Measurements from ENCODE around the gene NDUFS2.

NDUFS2 gene

GRCh38 chr1:161196111-161196510 lies 6.1 kb upstream of the NDUFS2 start:
- DNase-seq (ENCODE audit: low read depth in 2 of 2): no peak

- DNase-seq (ENCODE audit: low read depth in 2 of 2): no peak
Measured at GRCh38 chr1:161196521-161197451, 5.4 kb upstream of the NDUFS2 start.

GRCh38 chr1:161197560-161198193 lies 4.5 kb upstream of the NDUFS2 start:
- DNase-seq (ENCODE audit: low read depth in 2 of 2): no peak

GRCh38 chr1:161198194-161198896 lies 3.8 kb upstream of the NDUFS2 start:
- DNase-seq (ENCODE audit: low read depth in 2 of 2): no peak

- DNase-seq (ENCODE audit: low read depth in 2 of 2): no peak
Measured at GRCh38 chr1:161198897-161199431, 3.2 kb upstream of the NDUFS2 start, which contains the start of gene ADAMTS4. TSS of gene ADAMTS4 (minus strand) at chr1:161199054. CDS start at chr1:161198627, 427 bp downstream.

- no peak for DNase-seq (ENCODE audit: low read depth in 2 of 2)
Measured at GRCh38 chr1:161199506-161200139, 2.5 kb upstream of the NDUFS2 start.

- DNase-seq (ENCODE audit: low read depth in 2 of 2): no peak
Measured at GRCh38 chr1:161200421-161200991, 1.7 kb upstream of the NDUFS2 start.

- no peak for DNase-seq (ENCODE audit: low read depth in 2 of 2)
Measured at GRCh38 chr1:161200992-161201835, 953 bp upstream of the NDUFS2 start.

- no peak for DNase-seq (ENCODE audit: low read depth in 2 of 2)
Measured at GRCh38 chr1:161206411-161207140, 4.4 kb downstream of the NDUFS2 start.

- no peak for DNase-seq (ENCODE audit: low read depth in 2 of 2)
Measured at GRCh38 chr1:161207173-161207572, 5.0 kb downstream of the NDUFS2 start.

GRCh38 chr1:161209790-161210409 lies 7.7 kb downstream of the NDUFS2 start:
- peak in 1 of 2 donors; percentile 51 for DNase-seq (ENCODE audit: low read depth in 2 of 2)

- DNase-seq (ENCODE audit: low read depth in 2 of 2): no peak
Measured at GRCh38 chr1:161214369-161214768, 12.2 kb downstream of the NDUFS2 start.

GRCh38 chr1:161215076-161215475 lies 12.9 kb downstream of the NDUFS2 start, which contains the start of gene FCER1G:
TSS of gene FCER1G (plus strand) at chr1:161215295. CDS start at chr1:161215322, 27 bp downstream.
- DNase-seq (ENCODE audit: low read depth in 2 of 2): no peak

GRCh38 chr1:161216945-161217712 lies 15.0 kb downstream of the NDUFS2 start:
- DNase-seq (ENCODE audit: low read depth in 2 of 2): no peak

- DNase-seq (ENCODE audit: low read depth in 2 of 2): no peak
Measured at GRCh38 chr1:161217831-161218230, 15.7 kb downstream of the NDUFS2 start.

- DNase-seq (ENCODE audit: low read depth in 2 of 2): no peak
Measured at GRCh38 chr1:161218301-161219077, 16.3 kb downstream of the NDUFS2 start.
